HUES64 (cell line): Measurements from ENCODE around the gene SRR.
A peak's percentile ranks its signal among the peaks of the same experiment; 100 is the strongest.

Experiments
- H3K27ac ChIP-seq: 2 replicates; pipeline ENCODE4 v1.7.0; 2013; ENCODE audit warnings: low read depth, low read length, inconsistent platforms
- H3K27me3 ChIP-seq: 2 replicates; pipeline ENCODE4 v1.6.1; 2013; ENCODE audit warnings: mild to moderate bottlenecking, low read length; ENCODE audit not compliant: insufficient read depth
- H3K36me3 ChIP-seq: 2 replicates; pipeline ENCODE4 v1.6.1; 2013; ENCODE audit warnings: mild to moderate bottlenecking, low read length; ENCODE audit not compliant: insufficient read depth
- H3K4me1 ChIP-seq: 2 replicates; pipeline ENCODE4 v1.6.1; 2013; ENCODE audit warnings: mild to moderate bottlenecking, low read length, moderate library complexity; ENCODE audit not compliant: insufficient read depth
- H3K4me3 ChIP-seq: 2 replicates; pipeline ENCODE4 v1.5.1; 2013; ENCODE audit warnings: mild to moderate bottlenecking, low read length, moderate library complexity
- H3K9ac ChIP-seq: 2 replicates; pipeline ENCODE4 v1.6.1; 2013; ENCODE audit warnings: mild to moderate bottlenecking, low read depth, low read length
- H3K9me3 ChIP-seq: 2 replicates; pipeline ENCODE4 v1.6.1; 2013; ENCODE audit warnings: low read depth, low read length; ENCODE audit not compliant: insufficient read depth
- WGBS: fragments of 150-250, 120-280 bp; methylation state at CpG from one replicate; pipeline ENCODE4 v1.1.7; 2013; ENCODE audit warnings: missing lambda C conversion rate; 5-methylcytosine and 5-hydroxymethylcytosine counted together

The SRR gene

DNA sequence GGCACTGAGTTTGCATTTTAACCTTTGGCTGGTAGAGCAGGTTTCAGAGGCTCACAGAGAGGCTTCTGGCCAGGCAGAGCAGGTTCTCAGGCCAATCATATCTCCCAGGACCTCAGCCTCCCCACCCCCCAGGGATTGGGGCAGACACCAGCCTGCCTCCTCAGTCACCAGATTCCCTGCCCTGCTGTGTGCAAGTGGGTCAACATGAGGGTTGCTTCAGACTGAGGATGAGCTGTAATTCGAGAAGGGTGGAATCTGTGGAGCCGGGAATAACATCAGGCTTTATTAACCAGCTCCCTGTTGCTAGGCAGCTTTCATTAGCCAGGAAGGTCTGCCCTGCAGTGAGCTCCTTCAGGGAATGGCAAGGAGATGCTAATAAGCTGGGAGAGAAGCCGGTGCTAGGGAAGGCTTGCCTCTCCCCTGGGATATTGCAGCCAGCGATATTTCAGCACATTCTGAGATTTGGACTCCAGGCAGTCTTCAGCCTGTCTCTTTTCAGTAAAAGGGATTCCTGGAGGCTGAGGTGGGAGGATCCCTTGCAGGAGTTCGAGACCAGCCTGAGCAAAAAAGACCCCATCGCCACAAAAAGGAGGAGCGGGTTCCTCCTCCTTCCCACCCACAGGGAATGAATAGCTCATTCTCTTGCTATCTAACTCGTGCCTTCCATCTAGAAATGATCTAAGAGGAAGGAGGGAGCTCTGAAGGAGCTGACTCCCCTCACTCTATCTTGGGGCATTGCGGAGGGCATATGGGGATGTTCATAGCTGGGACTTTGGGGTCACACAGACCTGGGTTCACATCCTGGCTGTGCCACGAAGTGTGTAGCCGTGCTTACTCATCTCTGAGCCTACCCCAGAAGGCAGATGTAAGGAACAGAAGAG, 44.3 kb downstream of the SRR start:
- WGBS = 33% methylated on average over 9 of the region's 11 CpGs
- peaks cover 10% of the 10 kb centered on the region; the same call in 1 of the 2 replicates for H3K36me3 ChIP-seq
- H3K27me3 ChIP-seq = no peaks in the 10 kb centered on the region
- H3K4me1 ChIP-seq = peaks cover 18% of the 10 kb centered on the region; the same call in 1 of the 2 replicates
- H3K9me3 ChIP-seq = no peaks in the 10 kb centered on the region
- H3K9ac ChIP-seq = peak overlapping the region; percentile 48; the same call in 1 of the 2 replicates
- H3K27ac ChIP-seq = peak overlapping the region; percentile 82
- H3K4me3 ChIP-seq = peak overlapping the region; percentile 35

GRCh38 chr17:2351269-2351668, 47.5 kb downstream of the SRR start:
- 94% methylated on average over 6 of the region's 6 CpGs for WGBS
- Histone ChIP-seq H3K4me1 (peaks cover 18% of the 10 kb centered on the region; the same call in 1 of the 2 replicates), H3K27me3 (no peaks in the 10 kb centered on the region), H3K9me3 (no peaks in the 10 kb centered on the region), H3K9ac (no peak overlapping the region), H3K36me3 (no peaks in the 10 kb centered on the region), H3K4me3 (no peak overlapping the region), H3K27ac (no peak overlapping the region)

DNA sequence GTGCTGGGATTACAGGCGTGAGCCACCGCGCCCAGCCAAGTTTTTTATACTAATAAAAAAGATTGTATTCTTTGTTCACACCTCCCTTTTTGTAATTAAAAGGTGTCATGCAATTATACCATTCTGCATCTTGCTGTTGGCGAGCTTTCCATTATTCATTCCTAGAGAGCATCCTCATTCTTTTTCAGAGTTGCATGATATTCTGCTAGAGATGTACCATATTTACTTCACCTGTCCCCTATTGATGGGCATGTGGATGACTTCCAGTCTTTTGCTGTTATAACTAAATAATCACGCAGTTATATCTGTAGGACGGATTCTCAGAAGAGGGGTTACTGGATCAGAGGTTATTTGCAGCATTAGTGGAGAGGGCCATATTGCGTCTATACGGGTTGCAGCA, 50.6 kb downstream of the SRR start:
- 83% methylated on average over 8 of the region's 8 CpGs for WGBS
- no peaks in the 10 kb centered on the region for H3K9me3 ChIP-seq
- H3K36me3 ChIP-seq = no peaks in the 10 kb centered on the region
- H3K27ac ChIP-seq = no peak overlapping the region
- no peaks in the 10 kb centered on the region for H3K27me3 ChIP-seq
- H3K4me3 ChIP-seq = no peak overlapping the region
- H3K4me1 ChIP-seq = 0 out of 2 replicates have a peak, but pooled peaks cover 5% of the 10 kb centered on the region
- H3K9ac ChIP-seq = no peak overlapping the region

- Histone ChIP-seq H3K9ac (no peak overlapping the region), H3K9me3 (no peaks in the 10 kb centered on the region), H3K4me3 (no peak overlapping the region), H3K27me3 (no peaks in the 10 kb centered on the region), H3K36me3 (no peaks in the 10 kb centered on the region), H3K27ac (no peak overlapping the region), H3K4me1 (peaks cover 3% of the 10 kb centered on the region; the same call in 1 of the 2 replicates)
- WGBS = 94% methylated on average over 3 of the region's 4 CpGs
These were observed 53.5 kb downstream of the SRR start for GRCh38 chr17:2357237-2357636.

DNA sequence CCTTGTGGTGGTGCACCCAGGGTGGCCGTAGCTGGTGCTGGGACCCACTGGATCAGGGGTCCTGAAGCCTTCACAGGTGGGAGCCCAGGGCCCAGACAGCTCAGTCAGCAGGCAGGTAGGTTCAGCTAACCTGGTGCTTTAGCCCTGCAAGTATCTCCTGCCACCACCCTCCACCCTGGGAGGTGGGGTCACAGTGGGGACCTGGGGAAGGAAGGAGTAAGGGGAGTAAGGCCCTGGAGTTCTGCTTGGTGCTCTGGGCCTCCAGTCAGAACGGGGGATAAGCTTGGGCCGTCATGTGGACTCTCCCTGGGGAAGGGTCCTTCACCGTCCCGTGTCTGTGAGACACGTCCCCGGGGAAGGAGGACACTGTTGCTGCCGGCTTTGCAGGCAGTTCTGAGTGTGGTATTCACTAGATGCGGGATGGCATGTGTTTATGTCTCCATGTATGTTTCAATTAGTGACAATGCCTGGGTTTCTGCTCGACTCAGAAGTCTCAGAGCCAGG, 54.2 kb downstream of the SRR start:
- no peaks in the 10 kb centered on the region for H3K27me3 ChIP-seq

GRCh38 chr17:2361010-2361760, 57.4 kb downstream of the SRR start:
- WGBS = 90% methylated on average over 21 of the region's 21 CpGs

More for the DNA sequence above, 54.2 kb downstream of the SRR start:
- H3K4me1 ChIP-seq = no peaks in the 10 kb centered on the region; the same call in 1 of the 2 replicates
- no peaks in the 10 kb centered on the region for H3K9me3 ChIP-seq
- no peak overlapping the region for H3K27ac ChIP-seq
- H3K9ac ChIP-seq = no peak overlapping the region
- H3K36me3 ChIP-seq = no peaks in the 10 kb centered on the region
- H3K4me3 ChIP-seq = no peak overlapping the region
- 93% methylated on average over 10 of the region's 10 CpGs for WGBS

GRCh38 chr17:2362016-2362415, 58.3 kb downstream of the SRR start:
- Histone ChIP-seq H3K4me1 (no peaks in the 10 kb centered on the region; the same call in 1 of the 2 replicates), H3K9ac (no peak overlapping the region), H3K27ac (no peak overlapping the region), H3K9me3 (no peaks in the 10 kb centered on the region), H3K36me3 (peaks cover 3% of the 10 kb centered on the region; the same call in 1 of the 2 replicates), H3K27me3 (no peaks in the 10 kb centered on the region), H3K4me3 (no peak overlapping the region)
- WGBS = 96% methylated on average over 20 of the region's 20 CpGs

More at GRCh38 chr17:2361010-2361760, 57.4 kb downstream of the SRR start:
- Histone ChIP-seq H3K27ac (no peak overlapping the region), H3K36me3 (peaks cover 3% of the 10 kb centered on the region; the same call in 1 of the 2 replicates), H3K4me3 (no peak overlapping the region), H3K9ac (no peak overlapping the region), H3K9me3 (no peaks in the 10 kb centered on the region), H3K27me3 (no peaks in the 10 kb centered on the region), H3K4me1 (no peaks in the 10 kb centered on the region; the same call in 1 of the 2 replicates)

GRCh38 chr17:2362416-2362815, 58.7 kb downstream of the SRR start:
- H3K9me3 ChIP-seq = no peaks in the 10 kb centered on the region
- WGBS = 94% methylated on average over 19 of the region's 19 CpGs
- no peak overlapping the region; the same call in 1 of the 2 replicates for H3K9ac ChIP-seq
- H3K4me1 ChIP-seq = no peaks in the 10 kb centered on the region; the same call in 1 of the 2 replicates
- H3K27me3 ChIP-seq = no peaks in the 10 kb centered on the region
- H3K4me3 ChIP-seq = no peak overlapping the region
- peaks cover 3% of the 10 kb centered on the region; the same call in 1 of the 2 replicates for H3K36me3 ChIP-seq
- no peak overlapping the region for H3K27ac ChIP-seq

- Histone ChIP-seq H3K27ac (no peak overlapping the region), H3K4me3 (no peak overlapping the region), H3K9me3 (no peaks in the 10 kb centered on the region), H3K36me3 (peaks cover 3% of the 10 kb centered on the region; the same call in 1 of the 2 replicates), H3K27me3 (no peaks in the 10 kb centered on the region), H3K9ac (no peak overlapping the region; the same call in 1 of the 2 replicates), H3K4me1 (no peaks in the 10 kb centered on the region; the same call in 1 of the 2 replicates)
- 94% methylated on average over 14 of the region's 14 CpGs for WGBS
These were observed 59.1 kb downstream of the SRR start for GRCh38 chr17:2362881-2363280.

- Histone ChIP-seq H3K36me3 (peaks cover 3% of the 10 kb centered on the region; the same call in 1 of the 2 replicates), H3K4me3 (no peak overlapping the region), H3K27me3 (no peaks in the 10 kb centered on the region), H3K9me3 (no peaks in the 10 kb centered on the region), H3K9ac (no peak overlapping the region), H3K27ac (no peak overlapping the region), H3K4me1 (no peaks in the 10 kb centered on the region; the same call in 1 of the 2 replicates)
- WGBS = 94% methylated on average over 21 of the region's 21 CpGs
These were observed 59.6 kb downstream of the SRR start for GRCh38 chr17:2363318-2363717.
